ENCODE results near the gene VKORC1.

GRCh38 chr16:31129568-31130335 is 35.2 kb upstream of the VKORC1 start:
- TF ChIP-seq CTCF (IDR thresholded peaks at IDR 0.05 in 4 of 5, conservative IDR thresholded peaks at IDR 0.05 in 1 of 5) (no peak), POLR2A (IDR thresholded peaks at IDR 0.05) (no peak)
